Measurements from ENCODE around the gene HDAC4. TPM values are rescaled to one million over a fixed set of nuclear protein-coding genes. Genes with fewer than 3 reads are reported as not detected.

Gene HDAC4
- total and polyA plus RNA-seq, 2 donors (not counting 1 experiment from before 2014, with no cell fraction given): 13.5 to 46.0 TPM

GRCh38 chr2:239065537-239065936 is 335.3 kb downstream of the HDAC4 start:
- Histone ChIP-seq H3K79me2 (ENCODE audit: control insufficient read depth, insufficient read depth, low read length) (no peaks in the 10 kb centered on the region), H3K27ac (ENCODE audit: low read length in 2 of 2) (no peak overlapping the region), H3K4me1 (ENCODE audit: control insufficient read depth in 2 of 2, insufficient read depth in 2 of 2, low read length in 2 of 2) (no peaks in the 10 kb centered on the region), H3K27me3 (replicated peaks in 1 of 4; ENCODE audit: control extremely low read depth in 1 of 4, control insufficient read depth in 3 of 4, insufficient read depth in 4 of 4, low read length in 3 of 4) (no peaks in the 10 kb centered on the region), H3K4me3 (ENCODE audit: control extremely low read depth in 1 of 5, extremely low read depth in 1 of 5, insufficient read depth in 1 of 5, low read depth in 2 of 5, low read length in 4 of 5) (no peak overlapping the region), H3K36me3 (replicated peaks in 1 of 2; ENCODE audit: control extremely low read depth in 1 of 2, control insufficient read depth in 1 of 2, extremely low read depth in 1 of 2, insufficient read depth in 2 of 2, low read length in 1 of 2) (peaks cover 1 to 7% of the 10 kb centered on the region in 2 experiments), H3K9me3 (ENCODE audit: control extremely low read depth in 1 of 3, control insufficient read depth in 2 of 3, insufficient read depth in 1 of 3, low read length in 2 of 3) (no peaks in the 10 kb centered on the region), H3K9ac (ENCODE audit: low read length) (no peak overlapping the region), H3K4me2 (replicated peaks; ENCODE audit: low read depth, low read length, poor library complexity, severe bottlenecking) (no peak overlapping the region), H4K20me1 (ENCODE audit: control insufficient read depth, insufficient read depth, low read length, poor library complexity, severe bottlenecking) (no peaks in the 10 kb centered on the region), H2AFZ (ENCODE audit: insufficient read depth, low read depth, low read length, poor library complexity, severe bottlenecking) (no peak overlapping the region)
- Mint-ChIP-seq H3K4me1 (no peaks in the 10 kb centered on the region), H3K27ac (no peak overlapping the region), H3K4me3 (no peak overlapping the region), H3K27me3 (no peaks in the 10 kb centered on the region), H3K9me3 (ENCODE audit: insufficient read depth) (no peaks in the 10 kb centered on the region)
- CTCF ChIA-PET: no interaction called here
- 97% methylated on average over 10 of the region's 11 CpGs for WGBS (ENCODE audit: insufficient coverage)
- intact Hi-C loops (cut with micrococcal nuclease): no loop called here
- ATAC-seq (ENCODE audit: low read depth) (no peak), DNase-seq (no peak)
- POLR2A ChIA-PET: no interaction called here
- no peak for TF ChIP-seq CTCF (IDR thresholded peaks at IDR 0.05)
- TF ChIP-seq EZH2 (IDR thresholded peaks at IDR 0.05; ENCODE audit: borderline replicate concordance, insufficient read depth, low read depth, low read length, poor library complexity, severe bottlenecking): no peak

GRCh38 chr2:239064891-239065290 is 335.9 kb downstream of the HDAC4 start:
- Mint-ChIP-seq H3K4me1 (no peaks in the 10 kb centered on the region), H3K27ac (no peak overlapping the region), H3K27me3 (no peaks in the 10 kb centered on the region), H3K4me3 (no peak overlapping the region), H3K9me3 (ENCODE audit: insufficient read depth) (no peaks in the 10 kb centered on the region)
- Histone ChIP-seq H3K79me2 (ENCODE audit: control insufficient read depth, insufficient read depth, low read length) (no peaks in the 10 kb centered on the region), H4K20me1 (ENCODE audit: control insufficient read depth, insufficient read depth, low read length, poor library complexity, severe bottlenecking) (no peaks in the 10 kb centered on the region), H3K27ac (ENCODE audit: low read length in 2 of 2) (no peak overlapping the region), H3K36me3 (replicated peaks in 1 of 2; ENCODE audit: control extremely low read depth in 1 of 2, control insufficient read depth in 1 of 2, extremely low read depth in 1 of 2, insufficient read depth in 2 of 2, low read length in 1 of 2) (peaks cover 0 to 7% of the 10 kb centered on the region in 2 experiments), H3K27me3 (replicated peaks in 1 of 4; ENCODE audit: control extremely low read depth in 1 of 4, control insufficient read depth in 3 of 4, insufficient read depth in 4 of 4, low read length in 3 of 4) (no peaks in the 10 kb centered on the region), H3K9ac (ENCODE audit: low read length) (no peak overlapping the region), H3K4me2 (replicated peaks; ENCODE audit: low read depth, low read length, poor library complexity, severe bottlenecking) (no peak overlapping the region), H2AFZ (ENCODE audit: insufficient read depth, low read depth, low read length, poor library complexity, severe bottlenecking) (no peak overlapping the region), H3K4me3 (ENCODE audit: control extremely low read depth in 1 of 5, extremely low read depth in 1 of 5, insufficient read depth in 1 of 5, low read depth in 2 of 5, low read length in 4 of 5) (no peak overlapping the region), H3K4me1 (ENCODE audit: control insufficient read depth in 2 of 2, insufficient read depth in 2 of 2, low read length in 2 of 2) (no peaks in the 10 kb centered on the region), H3K9me3 (ENCODE audit: control extremely low read depth in 1 of 3, control insufficient read depth in 2 of 3, insufficient read depth in 1 of 3, low read length in 2 of 3) (no peaks in the 10 kb centered on the region)
- intact Hi-C loops (cut with micrococcal nuclease): no loop called here
- 97% methylated on average over 21 of the region's 21 CpGs for WGBS (ENCODE audit: insufficient coverage)
- ChIA-PET CTCF (no interaction called here), POLR2A (no interaction called here)
- ATAC-seq (ENCODE audit: low read depth) (no peak), DNase-seq (no peak)
- TF ChIP-seq EZH2 (IDR thresholded peaks at IDR 0.05; ENCODE audit: borderline replicate concordance, insufficient read depth, low read depth, low read length, poor library complexity, severe bottlenecking) (no peak), CTCF (IDR thresholded peaks at IDR 0.05) (no peak)
